Measurements from ENCODE around the gene RNF213. TPM values are rescaled to one million over a fixed set of nuclear protein-coding genes. Genes with fewer than 3 reads are reported as not detected.

RNF213 gene
- total and polyA plus RNA-seq, 4 donors, result 67.0 to 198 (median 106) TPM

DNA sequence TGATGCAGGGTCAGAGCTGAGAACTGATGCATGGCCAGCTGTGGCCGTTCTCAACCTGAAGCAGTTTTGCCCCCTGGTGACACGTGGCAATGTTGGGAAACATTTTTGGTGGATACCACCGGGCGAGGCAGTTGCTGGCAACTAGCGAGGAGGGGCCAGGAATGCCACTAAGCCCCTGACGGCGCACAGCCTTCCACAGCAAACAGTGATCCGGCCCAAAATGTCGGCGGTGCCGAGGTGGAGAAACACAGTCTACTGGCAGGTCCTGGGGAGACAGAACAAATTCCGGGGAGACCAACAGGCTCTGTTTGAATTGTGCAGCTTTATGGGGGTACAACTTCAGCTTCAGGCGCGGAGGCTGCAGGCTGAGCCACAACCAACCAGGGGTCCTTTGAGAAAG is 32.2 kb upstream of the RNF213 start:
- ATAC-seq (ENCODE audit: insufficient read depth, low FRiP score) (no peak), DNase-seq (no peak)
- Histone ChIP-seq H3K27me3 (ENCODE audit: control insufficient read depth in 3 of 3, insufficient read depth in 3 of 3, low read length in 2 of 3) (no peaks in the 10 kb centered on the region), H3K9ac (ENCODE audit: insufficient read depth in 1 of 2, low read length in 2 of 2) (no peak overlapping the region), H3K27ac (ENCODE audit: low read depth in 1 of 2, low read length in 1 of 2) (no peak overlapping the region), H3K4me3 (no peak overlapping the region), H3K4me1 (ENCODE audit: control insufficient read depth in 5 of 5, insufficient read depth in 5 of 5, low read length in 5 of 5) (no peaks in the 10 kb centered on the region), H3K36me3 (ENCODE audit: control insufficient read depth in 4 of 4, insufficient read depth in 4 of 4, low read length in 4 of 4) (peaks cover 0 to 19% (median 16%) of the 10 kb centered on the region in 4 donors), H3K9me3 (ENCODE audit: control insufficient read depth in 4 of 4, insufficient read depth in 3 of 4, low read length in 3 of 4) (peaks cover 0 to 8% (median 0%) of the 10 kb centered on the region in 4 donors)
- 88 to 90% methylated on average over 14 of the region's 14 CpGs for WGBS, 2 donors
- TF ChIP-seq, protein P1, sequence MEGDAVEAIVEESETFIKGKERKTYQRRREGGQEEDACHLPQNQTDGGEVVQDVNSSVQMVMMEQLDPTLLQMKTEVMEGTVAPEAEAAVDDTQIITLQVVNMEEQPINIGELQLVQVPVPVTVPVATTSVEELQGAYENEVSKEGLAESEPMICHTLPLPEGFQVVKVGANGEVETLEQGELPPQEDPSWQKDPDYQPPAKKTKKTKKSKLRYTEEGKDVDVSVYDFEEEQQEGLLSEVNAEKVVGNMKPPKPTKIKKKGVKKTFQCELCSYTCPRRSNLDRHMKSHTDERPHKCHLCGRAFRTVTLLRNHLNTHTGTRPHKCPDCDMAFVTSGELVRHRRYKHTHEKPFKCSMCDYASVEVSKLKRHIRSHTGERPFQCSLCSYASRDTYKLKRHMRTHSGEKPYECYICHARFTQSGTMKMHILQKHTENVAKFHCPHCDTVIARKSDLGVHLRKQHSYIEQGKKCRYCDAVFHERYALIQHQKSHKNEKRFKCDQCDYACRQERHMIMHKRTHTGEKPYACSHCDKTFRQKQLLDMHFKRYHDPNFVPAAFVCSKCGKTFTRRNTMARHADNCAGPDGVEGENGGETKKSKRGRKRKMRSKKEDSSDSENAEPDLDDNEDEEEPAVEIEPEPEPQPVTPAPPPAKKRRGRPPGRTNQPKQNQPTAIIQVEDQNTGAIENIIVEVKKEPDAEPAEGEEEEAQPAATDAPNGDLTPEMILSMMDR (IDR thresholded peaks at IDR 0.05; ENCODE audit: control extremely low read depth, extremely low read depth), result no peak

DNA sequence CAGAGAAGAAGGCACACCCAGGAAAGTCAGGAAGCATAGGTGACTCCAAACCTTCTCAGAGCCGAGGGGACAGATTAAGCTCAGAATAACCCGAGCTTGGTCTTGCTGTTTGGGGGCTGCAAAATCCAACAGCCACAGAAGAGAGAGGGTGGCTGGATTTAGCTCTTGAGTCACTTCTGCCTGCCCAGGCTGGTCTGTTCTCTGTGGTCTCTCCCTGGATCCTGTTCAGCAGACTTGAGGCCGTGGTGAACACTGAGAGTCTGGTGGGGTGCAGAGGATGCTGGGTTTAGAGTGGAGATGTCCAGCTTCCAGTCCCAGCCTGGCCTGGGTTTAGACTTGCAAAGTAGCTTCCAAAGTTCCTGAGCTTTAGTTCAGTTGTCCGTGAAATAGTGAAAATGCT is 31.6 kb upstream of the RNF213 start:
- DNase-seq, result no peak

DNA sequence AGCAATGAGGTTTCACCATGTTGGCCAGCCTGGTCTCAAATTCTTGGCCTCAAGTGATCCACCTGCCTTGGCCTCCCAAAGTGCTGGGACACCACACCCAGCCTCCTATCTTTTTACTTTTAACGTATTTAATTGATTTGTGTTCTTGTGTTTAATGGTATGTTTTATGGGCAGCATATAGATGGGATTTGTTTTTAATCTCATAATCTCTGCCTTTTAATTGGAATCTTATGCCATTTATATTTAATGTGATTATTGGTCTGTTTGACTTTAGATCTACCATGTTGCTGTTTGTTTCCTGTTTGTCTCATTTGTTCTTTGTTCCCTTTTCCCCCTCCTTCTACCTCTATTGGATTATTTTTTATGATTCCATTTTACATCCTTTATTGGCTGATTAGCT is 28.2 kb upstream of the RNF213 start:
- Histone ChIP-seq H3K36me3 (ENCODE audit: control insufficient read depth in 4 of 4, insufficient read depth in 4 of 4, low read length in 4 of 4) (peaks cover 2 to 29% (median 19%) of the 10 kb centered on the region in 4 donors), H3K27ac (ENCODE audit: low read depth in 1 of 2, low read length in 1 of 2) (no peak overlapping the region), H3K4me1 (ENCODE audit: control insufficient read depth in 5 of 5, insufficient read depth in 5 of 5, low read length in 5 of 5) (no peaks in the 10 kb centered on the region), H3K27me3 (ENCODE audit: control insufficient read depth in 3 of 3, insufficient read depth in 3 of 3, low read length in 2 of 3) (no peaks in the 10 kb centered on the region), H3K4me3 (no peak overlapping the region), H3K9me3 (ENCODE audit: control insufficient read depth in 4 of 4, insufficient read depth in 3 of 4, low read length in 3 of 4) (peaks cover 0 to 10% (median under 1%) of the 10 kb centered on the region in 4 donors), H3K9ac (ENCODE audit: insufficient read depth in 1 of 2, low read length in 2 of 2) (no peak overlapping the region)
- 95 to 100% methylated on average over 1 of the region's 1 CpG for whole genome bisulfite sequencing, 2 donors
- ATAC-seq (ENCODE audit: insufficient read depth, low FRiP score), result no peak
- TF ChIP-seq, protein P1 (IDR thresholded peaks at IDR 0.05; ENCODE audit: control extremely low read depth, extremely low read depth), result no peak
- DNase-seq, result no peak

More for the DNA sequence above, 31.6 kb upstream of the RNF213 start:
- no peak overlapping the region for H3K27ac ChIP-seq (ENCODE audit: low read depth in 1 of 2, low read length in 1 of 2)
- H3K4me1 ChIP-seq (ENCODE audit: control insufficient read depth in 5 of 5, insufficient read depth in 5 of 5, low read length in 5 of 5), result no peaks in the 10 kb centered on the region
- H3K9me3 ChIP-seq (ENCODE audit: control insufficient read depth in 4 of 4, insufficient read depth in 3 of 4, low read length in 3 of 4), result peaks cover 0 to 10% (median under 1%) of the 10 kb centered on the region in 4 donors
- 89 to 91% methylated on average over 4 of the region's 4 CpGs for WGBS, 2 donors
- TF ChIP-seq, protein P1 (IDR thresholded peaks at IDR 0.05; ENCODE audit: control extremely low read depth, extremely low read depth), result no peak
- no peak for ATAC-seq (ENCODE audit: insufficient read depth, low FRiP score)
- H3K4me3 ChIP-seq, result no peak overlapping the region
- no peak overlapping the region for H3K9ac ChIP-seq (ENCODE audit: insufficient read depth in 1 of 2, low read length in 2 of 2)
- H3K27me3 ChIP-seq (ENCODE audit: control insufficient read depth in 3 of 3, insufficient read depth in 3 of 3, low read length in 2 of 3), result no peaks in the 10 kb centered on the region
- peaks cover 0 to 19% (median 16%) of the 10 kb centered on the region in 4 donors for H3K36me3 ChIP-seq (ENCODE audit: control insufficient read depth in 4 of 4, insufficient read depth in 4 of 4, low read length in 4 of 4)

DNA sequence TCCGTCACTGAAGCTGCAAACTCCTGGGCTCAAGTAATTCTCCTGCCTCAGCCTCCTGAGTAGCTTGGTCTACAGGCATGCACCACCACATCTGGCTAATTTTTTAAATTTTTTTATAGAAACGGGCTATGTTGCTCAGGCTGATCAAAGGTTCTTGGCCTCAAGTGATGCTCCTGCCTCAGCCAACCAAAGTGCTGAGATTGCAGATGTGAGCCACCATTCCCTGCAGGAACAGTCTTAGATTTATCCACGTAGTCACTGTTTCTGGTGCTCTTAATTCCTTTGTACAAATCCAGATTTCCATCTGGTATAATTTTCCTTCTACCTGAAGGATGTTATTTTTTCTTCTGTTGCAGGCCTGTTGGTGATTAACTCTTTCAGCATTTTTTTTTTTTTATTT is 27.4 kb upstream of the RNF213 start:
- WGBS, 2 donors, result 94 to 98% methylated on average over 3 of the region's 3 CpGs
- DNase-seq (no peak), ATAC-seq (ENCODE audit: insufficient read depth, low FRiP score) (no peak)
- H3K27me3 ChIP-seq (ENCODE audit: control insufficient read depth in 3 of 3, insufficient read depth in 3 of 3, low read length in 2 of 3), result no peaks in the 10 kb centered on the region
- H3K27ac ChIP-seq (ENCODE audit: low read depth in 1 of 2, low read length in 1 of 2), result no peak overlapping the region
- H3K4me3 ChIP-seq, result no peak overlapping the region
- TF ChIP-seq, protein P1 (IDR thresholded peaks at IDR 0.05; ENCODE audit: control extremely low read depth, extremely low read depth), result no peak
- peaks cover 2 to 25% (median 20%) of the 10 kb centered on the region in 4 donors for H3K36me3 ChIP-seq (ENCODE audit: control insufficient read depth in 4 of 4, insufficient read depth in 4 of 4, low read length in 4 of 4)
- peaks cover 0 to 10% (median under 1%) of the 10 kb centered on the region in 4 donors for H3K9me3 ChIP-seq (ENCODE audit: control insufficient read depth in 4 of 4, insufficient read depth in 3 of 4, low read length in 3 of 4)
- H3K4me1 ChIP-seq (ENCODE audit: control insufficient read depth in 5 of 5, insufficient read depth in 5 of 5, low read length in 5 of 5), result no peaks in the 10 kb centered on the region
- no peak overlapping the region for H3K9ac ChIP-seq (ENCODE audit: insufficient read depth in 1 of 2, low read length in 2 of 2)

All from lung (tissue), 12 donors.